Keratinocyte (primary cell): Measurements from ENCODE around the gene SETX.
"Not testable (repeated sequence)": the region's sequence is repeated elsewhere in the genome, so short reads cannot be mapped to it uniquely, and the experiment has no call there.

Experiments used
- CTCF ChIP-seq, 3 experiments: IDR thresholded peaks in 1 of 3; conservative IDR thresholded peaks in 1 of 3; optimal IDR thresholded peaks in 1 of 3; 2 replicates in 2 of 3; 3 replicates in 1 of 3; pipeline versions ENCODE3 to v1.5.1; 2011; ENCODE audit warnings: low read length in 3 of 3, mild to moderate bottlenecking in 3 of 3, moderate library complexity in 2 of 3, control low read depth in 1 of 3, inconsistent platforms in 1 of 3; ENCODE audit not compliant: insufficient read depth in 2 of 3; ENCODE audit errors: extremely low read depth in 1 of 3
- EZH2 ChIP-seq: IDR thresholded peaks from one replicate; pipeline ENCODE4 v1.6.1; 2012; ENCODE audit warnings: inconsistent platforms, mild to moderate bottlenecking, low read length, moderate library complexity

GRCh38 chr9:132377769-132378168 lies 23.0 kb upstream of the SETX start:
- TF ChIP-seq CTCF (optimal IDR thresholded peaks at IDR 0.05 in 1 of 3, IDR thresholded peaks at IDR 0.05 in 1 of 3, conservative IDR thresholded peaks at IDR 0.05 in 1 of 3; ENCODE audit: extremely low read depth in 1 of 3, insufficient read depth in 2 of 3, low read length in 3 of 3); EZH2: not testable (repeated sequence)
